IPS DF 4.7 (cell line): Measurements from ENCODE around the gene TRAF1.

Source experiments
- DNase-seq: peaks from one replicate; pipeline ENCODE4 v3.0.0-alpha.2; 2013; ENCODE audit warnings: low spot score; ENCODE audit errors: extremely low read depth

TRAF1 gene

DNA sequence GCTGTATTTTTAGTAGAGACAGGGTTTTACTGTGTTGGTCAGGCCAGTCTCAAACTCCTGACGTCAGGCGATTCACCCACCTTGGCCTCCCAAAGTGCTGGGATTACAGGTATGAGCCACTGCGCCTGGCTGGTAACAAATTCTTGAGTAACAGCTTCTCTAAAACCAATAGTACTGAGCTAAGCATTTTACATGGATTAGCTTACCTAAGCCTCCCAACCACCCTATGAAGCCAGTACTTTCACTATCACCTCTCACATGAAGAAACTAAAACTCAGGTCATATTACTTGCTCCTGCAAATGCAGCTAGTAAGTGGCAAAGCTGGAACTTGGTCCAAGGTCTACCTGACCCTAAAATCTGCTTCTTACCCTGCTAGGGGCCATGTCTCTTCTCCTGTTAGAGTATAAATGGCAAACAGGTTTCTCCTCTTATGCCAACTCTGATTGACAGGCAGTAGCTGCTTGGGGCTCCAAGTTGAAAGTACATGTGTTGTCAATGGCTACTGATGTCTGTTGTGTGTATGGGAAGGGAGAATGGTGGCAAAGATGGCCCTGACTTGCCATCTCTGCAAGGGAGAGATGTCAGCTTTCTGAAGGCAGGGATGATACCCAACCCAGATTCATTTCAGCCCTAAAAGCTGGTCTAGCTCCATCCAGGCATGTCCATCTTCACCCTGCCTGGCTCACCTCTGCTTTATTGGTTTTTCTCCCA lies 53.6 kb downstream of the TRAF1 start:
- DNase-seq: no peak

DNA sequence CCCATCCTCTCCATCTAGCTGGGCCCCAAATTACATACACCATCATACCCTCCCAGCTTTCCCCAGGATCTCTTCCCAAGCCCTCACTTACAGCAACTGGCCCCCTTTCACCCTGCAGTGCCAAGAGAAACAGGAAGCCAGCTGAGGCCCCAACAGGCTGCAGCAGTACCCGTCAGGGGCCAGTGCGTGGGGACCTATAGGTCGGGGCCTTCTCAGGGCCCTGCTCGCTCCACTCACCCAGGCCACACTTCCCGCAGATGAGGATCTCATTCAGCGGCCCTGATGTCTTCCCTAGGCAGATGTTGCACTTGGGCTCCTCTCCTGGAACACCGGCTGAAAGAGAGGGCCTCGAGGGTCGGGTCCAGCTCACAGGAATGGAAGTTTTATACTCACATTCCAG lies 56.4 kb downstream of the TRAF1 start:
- DNase-seq: no peak

DNA sequence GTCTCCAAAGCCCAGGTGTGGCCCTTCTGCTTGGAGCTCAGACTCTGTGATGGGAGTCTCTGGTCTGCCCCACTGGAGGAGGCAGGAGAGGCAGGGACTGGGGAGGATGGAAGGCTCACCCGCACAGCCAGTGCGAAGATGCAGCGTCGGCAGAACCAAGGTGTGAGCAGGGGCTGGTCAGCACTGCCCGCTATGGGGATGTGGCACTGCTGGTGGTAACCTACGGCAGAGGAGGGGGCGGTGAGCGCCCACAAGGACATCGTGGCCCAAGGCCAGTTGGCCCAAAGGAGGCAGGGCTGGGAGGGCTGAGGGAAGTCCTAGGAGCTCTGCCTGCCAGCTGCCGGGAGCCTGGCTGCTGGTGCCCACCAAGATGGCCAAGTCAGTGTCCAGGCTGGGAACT lies 56.9 kb downstream of the TRAF1 start:
- no peak for DNase-seq

DNA sequence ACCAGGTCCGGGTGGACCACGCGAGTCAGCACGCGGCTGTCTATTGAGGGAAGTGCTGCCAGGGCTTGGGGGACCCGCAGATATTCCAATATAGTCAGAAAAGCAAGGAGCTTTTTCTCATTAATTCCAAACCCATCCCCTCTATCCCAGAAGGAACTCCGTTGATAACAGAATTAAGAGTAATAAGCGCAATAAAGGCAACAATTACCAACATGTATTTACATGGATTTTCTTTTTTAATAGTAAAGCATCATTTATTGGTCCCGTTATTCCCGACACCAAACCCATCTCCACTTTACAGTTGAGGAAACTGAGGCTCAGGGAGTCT lies 57.3 kb downstream of the TRAF1 start:
- no peak for DNase-seq

DNA sequence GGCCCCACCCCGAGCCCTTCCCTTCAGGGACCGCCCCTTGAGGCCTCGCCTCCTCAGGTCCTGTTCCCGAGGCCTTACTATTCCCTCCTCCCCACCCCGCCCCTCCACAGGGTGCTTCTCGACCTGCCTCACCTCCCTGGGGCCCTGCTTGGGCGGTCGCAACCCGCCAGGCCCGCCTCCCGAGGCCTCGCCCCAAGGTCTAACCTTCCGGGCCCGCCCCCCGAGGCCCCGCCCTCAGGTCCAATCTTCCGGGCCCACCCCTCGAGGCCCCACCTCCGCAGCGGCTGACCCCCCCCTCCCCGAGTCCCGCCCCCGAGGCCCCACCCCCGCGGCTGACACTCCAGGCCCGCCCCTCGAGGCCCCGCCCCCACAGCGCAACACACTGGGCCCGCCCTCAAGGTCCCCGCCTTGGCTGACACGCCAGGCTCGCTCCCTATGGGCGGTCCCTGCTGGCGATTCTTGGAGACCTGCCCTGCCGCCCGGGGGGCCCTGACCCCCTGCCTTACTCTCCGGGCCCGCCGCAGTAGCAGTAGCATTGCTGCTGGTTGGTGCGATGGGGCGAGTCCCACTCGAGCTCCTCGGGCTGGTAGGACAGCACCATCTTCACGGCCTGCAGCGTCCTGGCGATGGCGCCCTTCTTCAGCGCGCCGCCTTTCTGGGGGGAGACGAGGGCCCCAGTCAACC lies 57.8 kb downstream of the TRAF1 start:
- DNase-seq: no peak

DNA sequence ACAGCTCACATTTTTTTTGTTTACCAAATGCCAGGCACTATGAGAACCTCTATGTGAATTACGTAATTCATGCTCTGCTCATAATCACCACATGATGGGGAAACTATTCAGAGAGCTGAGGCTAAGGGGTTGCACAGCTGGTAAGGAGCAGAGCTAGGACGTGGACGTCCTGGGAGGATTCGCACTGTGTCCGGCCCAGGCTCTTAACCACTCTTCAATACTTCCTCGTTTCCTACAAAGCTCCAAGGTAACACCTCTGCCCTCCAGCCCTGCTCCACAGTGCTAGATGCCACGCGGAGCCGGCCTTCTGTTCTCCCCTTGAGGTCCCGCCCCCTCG lies 58.3 kb downstream of the TRAF1 start:
- DNase-seq: no peak

DNA sequence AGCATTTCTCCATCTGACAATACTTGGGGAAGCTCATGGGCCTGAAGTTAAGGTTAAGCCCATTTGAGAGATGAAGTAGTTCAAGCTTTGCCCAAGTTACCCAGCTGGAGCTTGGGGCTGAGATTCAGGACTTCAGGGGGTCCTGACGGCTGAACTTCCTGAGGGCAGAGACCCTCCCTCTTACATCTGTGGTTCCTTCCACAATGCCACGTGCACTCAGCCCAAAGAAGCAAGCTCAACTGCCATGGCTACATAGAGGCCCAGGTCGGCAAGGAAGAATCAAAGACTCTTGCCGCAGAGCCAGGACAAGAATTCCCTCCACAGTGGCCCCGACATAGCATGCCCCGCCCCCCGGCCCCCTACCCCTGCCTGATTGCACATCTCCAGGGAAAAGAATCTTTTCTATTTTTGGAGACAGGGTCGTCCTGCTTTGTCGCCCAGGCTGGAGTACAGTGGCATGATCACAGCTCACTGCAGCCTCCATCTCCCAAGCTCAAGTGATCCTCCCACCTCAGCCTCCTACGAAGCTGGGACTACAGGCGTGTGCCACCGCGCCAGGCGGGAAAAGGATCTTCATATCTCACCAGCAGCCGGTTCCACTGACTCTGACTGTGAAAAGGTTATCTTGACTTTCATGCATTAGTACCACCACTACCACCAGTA lies 58.8 kb downstream of the TRAF1 start:
- DNase-seq: no peak

DNA sequence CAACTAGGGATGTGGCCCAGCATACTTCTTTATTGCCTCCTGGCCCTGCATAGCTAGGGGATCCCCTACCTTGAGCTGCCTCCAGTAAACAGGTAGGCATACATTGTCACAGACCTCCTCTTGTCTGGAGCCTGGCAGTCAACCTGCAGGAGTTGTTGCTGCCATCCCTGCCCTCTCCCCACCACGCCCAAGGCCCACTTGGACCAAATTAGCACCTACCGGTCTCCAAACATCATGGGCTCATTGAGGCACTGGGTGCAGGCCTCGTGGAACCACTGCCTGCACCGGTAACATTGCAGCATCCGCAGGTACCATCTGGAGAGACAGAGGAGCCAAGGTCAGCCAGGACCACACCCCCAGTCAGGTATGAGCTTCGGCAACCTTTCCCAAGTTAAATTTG lies 59.9 kb downstream of the TRAF1 start:
- DNase-seq: no peak

DNA sequence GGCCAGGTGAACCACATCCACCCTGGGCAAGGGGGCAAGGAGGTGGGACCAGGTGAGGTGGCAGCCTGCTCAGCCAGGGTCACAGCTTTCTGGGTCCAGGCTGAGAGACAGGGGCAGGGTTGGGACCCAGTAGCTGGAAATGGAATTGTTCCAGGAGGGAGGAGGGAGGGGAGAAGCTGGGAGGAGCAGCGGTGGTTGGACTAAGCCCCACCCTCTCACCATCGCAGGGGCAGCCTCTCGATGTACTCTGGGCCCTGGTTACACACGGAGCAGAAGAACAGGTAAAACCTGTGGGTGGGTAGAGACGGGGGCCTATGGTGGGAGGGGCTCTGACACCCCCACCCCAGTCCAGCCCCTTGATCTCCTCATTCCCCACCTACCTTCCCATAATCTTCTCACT lies 60.8 kb downstream of the TRAF1 start:
- DNase-seq: no peak

DNA sequence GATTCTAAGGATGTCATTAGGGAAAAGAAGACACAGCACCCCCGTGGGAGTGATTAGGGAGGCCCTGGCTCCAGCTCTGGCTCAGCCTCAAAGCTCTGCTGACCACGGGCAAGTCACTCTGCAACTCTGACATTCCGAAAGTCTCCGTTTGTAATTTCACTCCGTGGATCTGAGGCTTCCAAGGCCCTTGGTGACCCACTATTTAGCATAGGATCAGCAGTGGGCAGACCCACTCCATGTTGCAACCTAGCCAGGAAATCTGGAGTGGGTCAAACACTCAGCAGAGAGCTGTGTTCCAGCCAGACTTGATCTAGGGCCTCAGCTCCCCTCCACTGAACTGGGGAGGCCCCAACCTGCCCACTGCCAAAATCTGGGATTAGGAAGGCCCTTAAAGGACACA lies 61.4 kb downstream of the TRAF1 start:
- no peak for DNase-seq

DNA sequence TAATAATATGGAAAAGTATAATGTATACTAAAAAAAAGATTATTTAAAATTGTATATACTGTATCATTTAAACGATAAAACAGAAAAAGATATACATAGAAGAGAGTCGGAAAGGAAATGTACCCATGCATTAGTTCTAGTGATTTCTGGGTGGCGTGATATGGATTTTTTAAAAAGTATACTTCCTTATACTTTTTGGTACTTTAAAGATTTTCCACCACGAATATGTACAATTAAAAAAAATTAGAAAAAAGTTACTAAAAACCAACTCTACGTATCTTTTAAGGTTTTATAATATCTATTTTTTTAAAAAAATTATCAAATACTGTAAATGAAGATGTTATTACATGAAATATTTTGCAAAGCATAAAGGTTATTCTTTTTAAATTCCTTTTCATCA lies 61.9 kb downstream of the TRAF1 start:
- DNase-seq: no peak

DNA sequence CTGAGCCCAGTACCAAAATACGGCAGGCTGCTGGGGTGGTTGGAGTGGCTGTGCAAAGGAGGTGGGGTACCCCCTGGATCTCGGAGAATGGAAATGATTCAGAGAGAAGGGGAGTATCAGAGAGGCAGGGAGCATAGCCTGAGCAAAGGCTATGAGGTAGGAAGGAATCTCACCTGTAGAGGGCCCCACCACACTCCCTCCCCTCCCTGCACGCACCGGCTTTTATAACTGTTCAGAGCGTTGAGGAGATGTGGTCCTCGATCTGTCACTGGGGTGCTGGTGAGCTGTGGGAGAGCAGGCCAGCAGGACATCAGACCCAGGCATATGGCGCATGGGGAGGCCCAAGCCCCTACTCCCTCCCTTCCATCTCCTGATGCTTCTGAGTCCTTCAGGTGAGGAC lies 62.8 kb downstream of the TRAF1 start:
- DNase-seq: no peak

DNA sequence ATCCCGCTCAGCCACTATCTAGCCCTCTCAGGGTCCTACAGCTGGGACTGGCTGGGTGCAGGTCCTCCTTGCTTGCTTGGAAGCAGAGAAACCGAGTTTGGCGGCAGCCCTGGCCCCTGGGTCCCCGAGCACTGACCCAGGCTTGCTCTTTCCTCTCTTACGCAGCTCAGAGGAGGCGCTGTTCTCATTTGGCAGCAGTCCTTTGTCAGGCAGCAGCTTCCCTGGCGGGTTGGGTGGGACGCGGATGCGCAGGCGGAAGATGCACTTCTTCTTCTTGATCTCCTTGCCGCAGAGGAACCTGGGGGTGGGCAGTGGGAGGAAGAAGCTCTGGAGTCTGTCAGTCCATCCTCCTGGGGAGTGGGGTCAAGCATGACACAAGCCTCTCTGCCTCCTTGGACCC lies 64.1 kb downstream of the TRAF1 start:
- no peak for DNase-seq

DNA sequence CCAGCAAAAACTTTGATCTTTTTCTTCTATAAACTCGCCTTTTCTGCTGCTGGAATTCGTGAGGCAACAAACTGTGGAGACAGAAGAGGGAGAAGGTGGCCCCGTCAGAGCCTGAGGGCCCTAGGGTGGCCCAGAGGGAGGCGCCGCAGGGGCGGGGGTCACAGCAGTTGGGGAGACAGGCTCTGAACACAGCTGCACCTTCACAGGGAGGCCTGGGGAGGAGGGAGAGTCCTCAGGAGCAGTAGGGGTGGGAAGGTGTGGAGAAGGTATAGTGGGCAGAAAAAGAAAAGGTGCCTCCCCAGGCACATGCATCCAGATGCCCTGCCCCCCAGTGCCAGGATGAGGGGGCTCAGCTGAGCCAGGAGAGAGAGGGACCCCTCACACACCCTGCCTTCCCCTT lies 64.7 kb downstream of the TRAF1 start:
- DNase-seq: no peak

DNA sequence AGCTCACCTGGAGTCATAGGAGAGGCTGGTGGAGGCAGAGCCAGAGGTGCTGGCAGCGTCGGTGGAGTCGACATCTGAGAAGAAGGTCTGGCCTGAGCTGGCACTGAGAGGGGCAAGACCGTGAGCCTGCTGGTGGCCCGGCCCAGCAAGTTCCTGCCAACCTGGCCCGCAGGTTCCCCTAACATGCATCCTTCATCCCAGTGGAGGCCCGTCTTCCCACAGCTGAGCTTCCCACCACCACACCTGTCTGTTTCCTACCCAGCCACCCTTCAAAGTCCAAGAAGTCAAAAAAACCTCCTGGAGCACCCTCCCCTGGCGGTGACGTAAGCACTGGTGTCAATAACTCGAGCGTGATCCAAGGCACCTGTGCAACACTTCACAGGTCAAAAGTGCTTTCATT lies 66.5 kb downstream of the TRAF1 start:
- DNase-seq: no peak

DNA sequence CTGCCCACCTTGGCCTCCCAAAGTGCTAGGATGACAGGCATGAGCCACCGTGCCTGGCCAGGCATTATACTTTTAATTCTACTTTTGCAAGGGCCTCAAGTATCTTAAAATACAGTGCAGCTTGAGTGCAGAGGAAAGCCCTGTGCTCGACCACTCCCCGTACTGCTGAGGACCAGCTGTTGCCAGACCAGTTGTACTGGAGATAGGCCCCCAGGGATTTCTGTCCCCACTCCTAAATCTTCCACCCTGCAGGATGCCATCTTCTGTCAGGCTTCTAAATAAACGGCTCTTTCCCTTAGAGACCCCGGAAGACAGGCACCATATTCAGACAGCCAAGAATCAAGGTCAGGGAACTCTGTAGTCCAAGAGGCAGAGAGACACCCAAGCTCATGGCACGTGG lies 67.2 kb downstream of the TRAF1 start:
- no peak for DNase-seq

DNA sequence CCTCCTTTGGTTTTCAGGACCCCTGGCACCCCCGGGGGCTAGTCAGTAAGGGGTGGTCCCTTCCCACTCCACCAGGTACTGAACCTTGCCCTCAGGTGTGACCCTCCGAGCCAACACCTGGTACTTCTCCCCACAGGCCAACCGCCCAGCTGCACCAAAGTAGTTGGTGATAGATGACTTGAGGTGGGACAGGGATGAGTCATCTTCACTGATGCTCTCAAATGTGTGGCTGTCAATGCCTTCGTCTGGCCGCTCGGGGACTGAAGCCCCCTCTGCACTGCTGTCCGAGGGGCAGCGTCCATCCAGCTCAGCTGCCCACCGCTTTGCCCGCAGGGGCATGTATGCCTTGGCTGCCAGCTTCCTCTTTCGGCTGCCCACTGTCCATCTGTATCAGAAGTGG lies 68.7 kb downstream of the TRAF1 start:
- DNase-seq: no peak

DNA sequence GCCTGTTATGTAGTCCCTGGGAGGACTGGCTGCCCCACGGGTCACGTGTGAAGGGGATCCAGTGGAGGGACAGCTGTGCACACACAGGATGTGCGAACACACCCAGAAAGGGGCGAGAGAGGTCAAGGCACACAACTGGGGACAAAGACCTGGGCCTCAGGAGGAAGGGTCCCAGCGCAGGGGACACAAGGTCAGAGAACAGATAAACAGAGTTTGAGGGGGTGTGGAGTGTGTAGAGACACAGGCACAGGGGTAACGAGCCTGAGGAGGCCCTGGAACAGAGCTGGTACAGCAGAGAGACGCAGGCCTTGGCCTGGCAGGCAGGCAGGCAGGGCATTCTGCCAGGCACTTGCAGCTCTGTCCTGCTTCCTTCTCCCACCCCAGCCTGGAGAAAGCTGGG lies 69.1 kb downstream of the TRAF1 start:
- no peak for DNase-seq

DNA sequence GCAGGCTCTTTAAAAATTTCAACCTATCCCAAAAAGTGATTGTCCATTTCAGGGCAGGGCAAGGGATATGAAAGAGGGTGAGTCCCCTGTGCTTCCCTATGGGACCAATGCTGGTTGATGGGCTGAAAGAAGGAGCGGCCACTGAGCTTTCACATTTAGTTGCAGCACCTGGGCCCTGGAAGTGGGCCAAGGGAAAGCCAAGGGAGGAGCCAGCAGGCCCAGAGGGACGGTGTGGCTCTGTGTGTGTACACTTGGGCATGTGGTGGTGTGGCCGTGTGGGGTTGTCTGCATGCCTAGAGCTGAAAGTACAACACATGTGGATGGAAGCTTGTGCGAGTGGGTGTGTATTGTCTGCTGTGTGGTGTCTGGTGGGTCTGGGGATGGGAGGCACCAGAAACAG lies 69.9 kb downstream of the TRAF1 start:
- no peak for DNase-seq

DNA sequence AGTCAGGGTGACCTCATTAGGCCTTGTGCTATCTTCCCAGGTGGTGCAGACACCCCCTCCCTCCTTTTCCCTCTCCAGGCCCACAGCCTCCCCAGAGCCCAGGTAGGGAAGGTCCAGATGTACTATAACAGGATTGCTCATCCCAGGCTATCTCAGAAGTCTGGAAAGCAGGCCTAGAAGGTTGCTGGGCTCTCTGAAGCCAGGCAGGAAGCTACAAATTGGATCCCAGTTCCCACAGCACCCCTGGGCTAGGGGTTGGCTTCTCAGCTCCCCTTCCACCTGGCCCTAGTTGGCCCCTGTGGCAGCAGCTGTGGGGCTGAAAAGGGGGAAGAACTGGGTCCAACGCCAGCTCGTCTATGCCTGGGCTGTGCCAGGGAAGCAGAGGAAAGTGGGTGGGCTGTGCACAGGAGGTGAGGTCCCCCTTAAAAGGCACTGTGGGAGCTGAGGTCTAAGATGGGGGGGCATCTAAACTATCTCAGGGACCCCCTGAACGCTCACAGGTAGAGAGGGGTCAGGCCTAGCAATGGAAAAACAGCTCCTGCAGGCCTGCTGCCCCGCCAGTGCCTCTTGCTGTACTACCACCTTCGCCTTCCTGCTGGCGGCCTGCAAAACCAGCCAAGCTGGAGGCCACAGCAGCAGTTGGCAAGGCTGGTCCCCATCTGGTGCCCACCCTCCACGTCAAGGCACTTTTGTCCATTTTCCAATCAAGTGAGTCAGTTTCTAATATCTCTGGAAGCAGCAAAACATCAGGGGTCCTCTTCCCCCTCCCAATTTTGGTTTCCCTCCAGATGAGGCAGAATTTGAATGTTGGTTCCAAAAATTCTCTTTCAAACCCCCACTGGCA lies 70.5 kb downstream of the TRAF1 start:
- DNase-seq: no peak

DNA sequence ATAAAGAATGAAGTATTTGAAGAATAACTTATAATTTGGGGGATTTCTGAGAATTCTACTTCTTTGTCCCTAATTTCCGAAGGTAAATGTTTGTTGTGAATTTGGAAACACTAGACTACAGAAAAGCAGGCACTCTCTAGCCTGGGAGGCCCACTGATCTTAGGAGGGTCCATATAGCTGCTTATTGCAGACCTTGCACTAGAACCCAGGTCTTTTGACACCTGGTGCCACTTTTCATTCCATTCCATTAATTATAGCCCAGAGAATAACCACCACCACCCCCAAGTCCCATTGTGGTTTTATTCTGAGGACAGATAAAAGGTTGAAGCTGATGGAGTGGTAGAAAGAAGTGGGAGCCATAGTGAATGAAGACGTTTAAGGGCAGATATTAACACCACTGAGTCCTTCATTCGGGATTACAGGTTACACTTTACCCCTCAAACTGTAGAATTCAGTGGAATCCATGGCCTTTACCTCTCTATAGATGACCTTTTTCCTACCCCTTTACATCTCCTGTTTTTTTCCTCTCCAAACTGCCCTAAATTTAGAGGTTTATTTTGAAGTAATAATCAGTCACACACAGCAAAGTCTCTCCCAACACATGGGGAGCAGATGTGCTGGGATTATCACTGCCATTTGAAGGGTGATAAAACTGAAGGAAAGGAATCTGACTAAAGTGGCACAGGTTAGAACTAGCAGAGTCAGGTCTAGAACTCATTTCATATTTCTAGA lies 71.8 kb downstream of the TRAF1 start:
- DNase-seq: no peak

DNA sequence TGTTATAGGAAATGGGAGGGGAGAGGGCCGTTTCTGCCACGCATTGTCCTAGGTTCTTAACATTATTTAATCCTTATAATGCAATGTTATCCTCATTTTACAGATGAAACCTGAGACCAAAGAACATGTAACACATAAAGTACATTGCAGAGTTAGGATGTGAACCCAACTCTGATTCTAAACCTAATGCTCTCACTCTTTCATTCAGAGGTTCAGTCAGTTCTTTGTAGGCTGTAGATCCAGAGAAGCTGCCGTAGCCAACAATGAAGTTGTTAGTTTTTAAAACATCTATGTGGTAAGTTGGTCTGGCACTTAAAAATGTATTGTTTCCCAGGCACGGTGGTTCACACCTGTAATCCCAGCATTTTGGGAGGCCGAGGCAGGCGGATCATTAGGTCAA lies 73.4 kb downstream of the TRAF1 start:
- no peak for DNase-seq
